NCI-H2171 treated with DMSO at 0.1 percent for 48 hours (cell line): ENCODE data around the gene CPEB2.

Experiments used
- DNase-seq: peaks from one replicate; lab custom pipeline; 2025; lab: John Stamatoyannopoulos, UW

CPEB2 gene

DNA sequence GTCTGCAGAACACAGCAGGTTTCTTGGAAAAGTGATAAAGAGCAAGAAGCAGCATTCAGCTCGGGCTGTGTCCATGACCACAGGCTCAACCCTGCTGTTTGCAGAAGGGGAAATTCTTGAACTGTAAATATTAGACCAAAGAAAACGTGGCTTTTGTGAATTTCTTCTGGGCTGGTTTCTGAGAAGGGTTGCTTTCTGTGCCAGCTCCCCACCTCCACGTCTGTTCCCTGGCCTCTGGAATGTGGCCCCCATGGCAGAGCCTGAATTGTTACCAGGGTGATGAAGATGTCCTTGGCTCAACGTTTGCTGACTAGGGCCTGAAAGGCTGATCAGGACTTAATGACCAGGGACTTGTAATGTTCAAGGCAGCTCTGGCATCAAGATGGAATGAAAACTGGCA lies 116.0 kb downstream of the CPEB2 start:
- no peak for DNase-seq
